Common myeloid progenitor, CD34-positive (primary cell): Measurements from ENCODE around the gene GPR87.
A peak's percentile ranks its signal among the peaks of the same experiment; 100 is the strongest.

Experiments used
- CTCF ChIA-PET: fragments of 350-600 bp; sonication (Branson Sonifier 250); formaldehyde crosslinking; loops from one replicate; lab custom pipeline; 2021; ENCODE audit warnings: antibody characterized with exemption; lab: Charles Lee
- POLR2A ChIA-PET: fragments of 350-600 bp; sonication (Branson Sonifier 250); formaldehyde crosslinking; loops from one replicate; lab custom pipeline; 2021; ENCODE audit warnings: antibody characterized with exemption; lab: Charles Lee
- DNase-seq, 3 donors: peaks; one replicate each; pipeline versions ENCODE4 v3.0.0 to v3.0.0-alpha.2; 2013
- H3K27ac ChIP-seq, 2 experiments: 1 replicate in 1 of 2; 2 replicates in 1 of 2; pipeline ENCODE4 v1.7.0; 2013; ENCODE audit warnings: inconsistent platforms in 2 of 2, low read length in 2 of 2, mild to moderate bottlenecking in 2 of 2, low read depth in 1 of 2, moderate library complexity in 1 of 2; ENCODE audit not compliant: severe bottlenecking in 2 of 2, insufficient read depth in 1 of 2, poor library complexity in 1 of 2
- H3K27me3 ChIP-seq, 5 experiments: replicated peaks in 2 of 5; 1 replicate in 3 of 5; 2 replicates in 2 of 5; pipeline versions ENCODE4 v1.6.1 to v1.7.0; 2013; ENCODE audit warnings: low read length in 4 of 5, mild to moderate bottlenecking in 2 of 5, moderate library complexity in 2 of 5, inconsistent platforms in 1 of 5; ENCODE audit not compliant: insufficient read depth in 5 of 5, control insufficient read depth in 4 of 5
- H3K36me3 ChIP-seq, 4 experiments: 1 replicate in 2 of 4; 2 replicates in 2 of 4; pipeline versions ENCODE4 v1.6.1 to v1.7.0; 2013; ENCODE audit warnings: low read length in 3 of 4, control low read depth in 1 of 4, mild to moderate bottlenecking in 1 of 4; ENCODE audit not compliant: control insufficient read depth in 4 of 4, insufficient read depth in 4 of 4
- H3K4me1 ChIP-seq, 4 experiments: 1 replicate in 3 of 4; 2 replicates in 1 of 4; pipeline versions ENCODE4 v1.6.1 to v1.7.1; 2013; ENCODE audit warnings: low read length in 3 of 4, mild to moderate bottlenecking in 3 of 4, control low read depth in 1 of 4, inconsistent platforms in 1 of 4, moderate library complexity in 1 of 4; ENCODE audit not compliant: control insufficient read depth in 4 of 4, insufficient read depth in 4 of 4; ENCODE audit errors: control extremely low read depth in 1 of 4
- H3K4me3 ChIP-seq, 7 experiments: 1 replicate in 4 of 7; 2 replicates in 3 of 7; pipeline versions ENCODE4 v1.5.1 to v1.7.0; 2013; ENCODE audit warnings: mild to moderate bottlenecking in 7 of 7, low read length in 6 of 7, moderate library complexity in 6 of 7, inconsistent platforms in 2 of 7, low read depth in 2 of 7, control low read depth in 1 of 7; ENCODE audit not compliant: insufficient read depth in 4 of 7, control insufficient read depth in 1 of 7; ENCODE audit errors: extremely low read depth in 1 of 7
- H3K9me3 ChIP-seq, 5 experiments: 1 replicate in 4 of 5; 2 replicates in 1 of 5; pipeline versions ENCODE4 v1.6.1 to v1.7.1; 2013; ENCODE audit warnings: low read length in 4 of 5, mild to moderate bottlenecking in 2 of 5, inconsistent platforms in 1 of 5, low read depth in 1 of 5, moderate library complexity in 1 of 5; ENCODE audit not compliant: control insufficient read depth in 4 of 5, insufficient read depth in 2 of 5; ENCODE audit errors: control extremely low read depth in 1 of 5
- WGBS: methylation state at CpG from one replicate; pipeline ENCODE4 v1.1.5; 2013; ENCODE audit not compliant: insufficient coverage; 5-methylcytosine and 5-hydroxymethylcytosine counted together

Gene GPR87

DNA sequence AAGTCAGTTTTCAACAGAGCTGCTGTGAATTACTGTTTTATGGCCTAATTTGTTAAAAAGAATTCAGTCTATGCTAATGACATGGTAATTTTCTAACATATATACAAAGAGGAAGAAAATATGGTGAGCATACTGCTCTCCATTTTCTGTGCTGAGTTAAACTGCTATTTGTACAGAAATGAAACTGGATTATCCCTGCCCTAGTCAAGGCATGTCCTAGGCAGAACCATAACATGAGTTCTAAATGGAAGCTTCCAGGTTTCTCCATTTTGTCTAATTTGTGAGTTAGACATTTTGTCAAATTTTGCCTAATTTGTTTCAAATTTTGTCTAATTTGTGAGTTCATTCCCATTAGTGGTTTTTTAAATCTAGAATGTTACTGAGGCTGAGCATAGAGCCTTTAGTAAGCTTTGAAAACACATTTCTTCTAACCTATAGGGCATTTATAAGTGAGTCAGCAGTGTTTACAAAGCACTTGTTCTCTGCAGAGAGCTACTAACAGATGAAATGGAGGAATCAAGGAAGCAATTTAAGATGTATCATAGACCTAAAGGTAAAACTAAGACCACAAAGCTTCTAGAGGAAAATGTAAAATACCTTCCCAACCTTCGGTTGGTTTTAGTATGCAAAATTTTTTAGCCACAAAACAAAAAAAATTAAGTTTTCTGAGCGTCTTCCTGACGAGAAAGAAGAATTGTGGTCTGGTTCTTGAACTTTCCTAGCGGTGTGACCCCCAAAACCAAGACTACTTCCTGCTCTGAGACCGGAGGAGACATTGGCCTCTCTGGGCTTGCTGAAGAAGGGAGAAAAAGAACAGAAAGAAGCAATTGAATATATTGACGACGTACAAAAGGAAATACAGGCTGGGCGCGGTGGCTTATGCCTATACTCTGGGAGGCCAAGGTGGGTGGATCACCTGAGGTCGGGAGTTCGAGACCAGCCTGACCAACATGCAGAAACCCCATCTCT is 48.1 kb downstream of the GPR87 start:
- WGBS = 42% methylated on average over 2 of the region's 11 CpGs
- peaks cover 17 to 46% (median 37%) of the 10 kb centered on the region in 4 experiments for H3K4me1 ChIP-seq
- ChIA-PET POLR2A (no interaction called here), CTCF (interaction anchor here (0.7 to 4.0 kb wide), 9 partner anchors 7 to 116 kb away, joined by 3 to 23 read pairs (median 5); partner anchors contain the start of gene P2RY14)
- H3K27ac ChIP-seq = peak overlapping the region in 1 of 2 experiments; percentile 13
- no peaks in the 10 kb centered on the region for H3K27me3 ChIP-seq
- H3K36me3 ChIP-seq = peaks cover 0 to 8% (median 0%) of the 10 kb centered on the region in 4 experiments
- DNase-seq = peak in 2 of 3 donors; percentile 33 to 42
- H3K4me3 ChIP-seq = no peak overlapping the region
- H3K9me3 ChIP-seq = no peaks in the 10 kb centered on the region

DNA sequence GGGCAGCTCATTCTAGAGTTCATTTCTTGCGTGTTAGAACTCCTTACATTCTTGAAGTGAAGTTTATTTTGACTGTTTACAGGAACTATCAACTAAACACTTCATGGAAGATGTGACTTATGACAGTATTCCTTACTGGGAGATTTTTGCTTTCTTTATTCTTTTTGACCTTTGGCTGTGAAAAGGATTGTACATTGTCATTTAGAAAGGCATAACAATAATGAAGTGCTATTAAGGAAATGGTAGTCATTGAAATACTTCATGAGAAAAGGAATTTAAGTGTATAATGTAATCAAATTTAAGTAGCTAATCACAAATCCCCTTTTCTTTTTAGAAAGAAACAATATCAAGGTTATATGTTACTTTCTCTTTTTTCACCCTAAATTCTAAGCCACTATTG is 49.6 kb downstream of the GPR87 start:
- Histone ChIP-seq H3K36me3 (peaks cover 0 to 10% (median 0%) of the 10 kb centered on the region in 4 experiments), H3K27me3 (no peaks in the 10 kb centered on the region), H3K9me3 (no peaks in the 10 kb centered on the region), H3K4me1 (peaks cover 17 to 47% (median 37%) of the 10 kb centered on the region in 4 experiments), H3K27ac (no peak overlapping the region), H3K4me3 (no peak overlapping the region)
- DNase-seq = no peak
- POLR2A ChIA-PET = no interaction called here
- no CpG with 5 or more reads among the region's 1 CpG for WGBS
- CTCF ChIA-PET = interaction anchor here (1.0 to 4.0 kb wide), 7 partner anchors 9 to 99 kb away, joined by 3 to 23 read pairs (median 5); no protein-coding TSS in a partner anchor

DNA sequence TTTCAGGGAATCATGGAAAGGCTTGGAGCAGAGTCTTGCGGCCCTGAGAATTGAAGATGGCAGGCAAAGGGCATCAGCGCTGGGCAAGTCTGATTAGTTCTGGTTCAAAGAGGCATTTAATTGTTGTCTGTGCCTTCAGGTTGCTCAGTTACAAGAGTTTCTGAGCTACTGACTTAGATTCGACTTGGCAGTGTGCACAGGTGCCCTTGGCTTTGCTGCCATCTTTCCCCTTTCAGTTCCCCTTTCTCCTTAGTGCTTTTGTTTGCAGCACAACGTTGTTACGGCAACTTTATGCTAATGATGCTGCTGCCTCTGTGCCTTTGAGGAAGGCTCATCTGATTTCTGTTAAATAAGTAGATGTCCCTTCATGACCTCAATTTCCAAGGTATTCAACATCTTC is 50.8 kb downstream of the GPR87 start:
- no peaks in the 10 kb centered on the region for H3K9me3 ChIP-seq
- H3K4me3 ChIP-seq = peak overlapping the region in 1 of 7 experiments; percentile 35
- 66% methylated on average over 3 of the region's 5 CpGs for WGBS
- H3K4me1 ChIP-seq = peaks cover 17 to 47% (median 37%) of the 10 kb centered on the region in 4 experiments
- ChIA-PET POLR2A (interaction anchor here (1.0 kb wide), 1 partner anchor 12 kb away, joined by 3 read pairs; the partner anchor contains the start of gene P2RY14), CTCF (interaction anchor here (1.0 to 4.0 kb wide), 4 partner anchors 9 to 37 kb away, joined by 3 to 23 read pairs (median 3); no protein-coding TSS in a partner anchor)
- H3K27me3 ChIP-seq = no peaks in the 10 kb centered on the region
- DNase-seq = peak; percentile 91 to 98 (median 97)
- H3K27ac ChIP-seq = peak overlapping the region; percentile 95 to 98
- H3K36me3 ChIP-seq = peaks cover 0 to 19% (median 4%) of the 10 kb centered on the region in 4 experiments

DNA sequence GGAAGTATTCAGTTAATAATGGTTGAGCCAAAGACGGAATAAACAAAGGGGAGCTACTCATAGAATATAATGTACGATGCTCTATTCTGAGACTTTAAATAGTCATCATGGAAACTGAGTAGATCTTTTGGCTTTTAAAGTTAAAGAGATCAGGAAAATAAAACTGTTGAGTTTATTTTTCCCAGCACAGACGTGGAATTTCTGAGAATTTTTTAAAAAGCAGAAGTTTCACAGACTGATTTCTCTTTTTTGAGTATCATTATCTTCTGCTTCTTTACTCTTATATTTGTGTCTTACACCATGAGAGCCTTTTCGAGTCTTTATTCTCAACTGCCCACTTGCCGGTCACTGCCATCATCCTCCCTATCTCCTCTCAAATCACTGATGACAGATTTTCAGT is 51.5 kb downstream of the GPR87 start:
- POLR2A ChIA-PET = interaction anchor here (1.0 kb wide), 1 partner anchor 13 kb away, joined by 3 read pairs; the partner anchor contains the start of gene P2RY14
- 61% methylated on average over 3 of the region's 5 CpGs for WGBS
- Histone ChIP-seq H3K4me1 (peaks cover 17 to 47% (median 37%) of the 10 kb centered on the region in 4 experiments), H3K27ac (peak overlapping the region; percentile 95 to 98), H3K4me3 (no peak overlapping the region), H3K9me3 (no peaks in the 10 kb centered on the region), H3K27me3 (no peaks in the 10 kb centered on the region), H3K36me3 (peaks cover 0 to 25% (median 7%) of the 10 kb centered on the region in 4 experiments)
- peak in 1 of 3 donors; percentile 15 for DNase-seq
- CTCF ChIA-PET = interaction anchor here (1.0 to 4.0 kb wide), 4 partner anchors 9 to 36 kb away, joined by 3 to 23 read pairs (median 10); partner anchors contain the start of gene P2RY14

DNA sequence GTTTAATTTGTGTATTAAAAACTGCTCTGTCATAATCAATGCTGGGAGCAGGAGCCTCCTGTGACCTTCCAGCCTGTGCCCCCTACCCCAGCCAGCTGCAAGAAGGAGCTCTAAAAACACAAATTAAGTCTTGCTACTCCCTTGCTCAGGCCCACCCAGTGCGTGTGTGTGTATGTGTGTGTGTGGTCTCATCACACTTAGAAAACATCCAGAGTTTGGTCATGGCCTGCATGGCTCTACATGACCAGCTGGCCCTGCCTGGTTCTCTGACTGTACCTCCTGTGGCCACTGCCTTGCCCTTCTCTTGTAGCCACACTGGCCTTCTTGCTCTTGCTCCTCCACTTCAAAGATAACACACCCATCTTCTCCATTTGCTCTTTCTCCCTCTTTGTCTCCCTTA is 52.0 kb downstream of the GPR87 start:
- H3K4me1 ChIP-seq = peaks cover 17 to 47% (median 37%) of the 10 kb centered on the region in 4 experiments
- peak overlapping the region; percentile 95 to 98 for H3K27ac ChIP-seq
- H3K4me3 ChIP-seq = no peak overlapping the region
- H3K36me3 ChIP-seq = peaks cover 0 to 25% (median 9%) of the 10 kb centered on the region in 4 experiments
- peak in 1 of 3 donors; percentile 25 for DNase-seq
- POLR2A ChIA-PET = no interaction called here
- no peaks in the 10 kb centered on the region for H3K9me3 ChIP-seq
- no peaks in the 10 kb centered on the region for H3K27me3 ChIP-seq
- CTCF ChIA-PET = interaction anchor here (0.8 to 3.8 kb wide), 6 partner anchors 10 to 37 kb away, joined by 3 to 18 read pairs (median 6); partner anchors contain the start of gene P2RY14
- no CpG with 5 or more reads among the region's 1 CpG for WGBS

DNA sequence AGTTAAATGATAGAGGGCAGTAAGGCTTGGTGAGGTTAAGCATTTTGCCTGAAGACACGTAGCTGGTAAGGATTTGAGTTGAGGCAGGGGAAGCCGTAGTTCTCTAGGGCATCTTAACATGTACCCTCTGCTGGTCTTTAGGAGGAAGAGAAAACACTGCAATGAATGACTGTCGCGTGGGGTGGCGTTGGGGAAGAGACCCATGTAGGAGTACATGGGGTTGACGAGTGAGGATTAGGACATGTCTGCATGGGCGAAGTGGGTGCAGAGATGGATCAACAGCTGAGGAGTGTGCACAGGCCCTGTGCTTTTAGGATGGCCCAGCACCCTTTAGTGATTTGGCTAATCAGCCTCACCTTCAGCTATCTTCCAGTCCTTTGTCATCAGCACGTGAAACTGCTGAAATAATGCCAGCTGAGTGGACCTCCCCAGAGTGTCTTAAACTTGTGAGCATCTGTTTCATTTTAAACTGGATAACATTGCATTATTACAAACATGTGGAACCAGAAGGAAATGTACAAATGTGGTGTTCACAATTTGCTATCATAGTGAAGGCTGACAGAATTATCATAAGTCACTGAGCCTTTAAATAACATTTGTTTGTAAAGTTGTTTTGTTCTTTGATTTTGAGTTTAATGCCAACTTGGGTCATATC is 53.6 kb downstream of the GPR87 start:
- 82% methylated on average over 7 of the region's 8 CpGs for WGBS
- no peaks in the 10 kb centered on the region for H3K27me3 ChIP-seq
- H3K4me3 ChIP-seq = no peak overlapping the region
- peak overlapping the region in 1 of 2 experiments; percentile 41 for H3K27ac ChIP-seq
- peaks cover 0 to 25% (median 11%) of the 10 kb centered on the region in 4 experiments for H3K36me3 ChIP-seq
- no peak for DNase-seq
- H3K4me1 ChIP-seq = peaks cover 17 to 38% (median 30%) of the 10 kb centered on the region in 4 experiments
- ChIA-PET POLR2A (no interaction called here), CTCF (interaction anchor here (0.9 to 3.8 kb wide), 8 partner anchors 9 to 95 kb away, joined by 3 to 18 read pairs (median 5); partner anchors contain the start of gene P2RY14)
- H3K9me3 ChIP-seq = no peaks in the 10 kb centered on the region
